ENCODE results near the gene WLS.

The WLS gene

GRCh38 chr1:68204977-68205630 is 27.2 kb downstream of the WLS start:
- no peak for TF ChIP-seq ZNF70 (CRISPR knock-in tag; IDR thresholded peaks at IDR 0.05)
- no peak for TF ChIP-seq POU6F1 (CRISPR knock-in tag; IDR thresholded peaks at IDR 0.05; ENCODE audit: borderline replicate concordance, low read depth)
- TF ChIP-seq ZFP30 (CRISPR knock-in tag; IDR thresholded peaks at IDR 0.05), result no peak
- ATAC-seq, result no peak

DNA sequence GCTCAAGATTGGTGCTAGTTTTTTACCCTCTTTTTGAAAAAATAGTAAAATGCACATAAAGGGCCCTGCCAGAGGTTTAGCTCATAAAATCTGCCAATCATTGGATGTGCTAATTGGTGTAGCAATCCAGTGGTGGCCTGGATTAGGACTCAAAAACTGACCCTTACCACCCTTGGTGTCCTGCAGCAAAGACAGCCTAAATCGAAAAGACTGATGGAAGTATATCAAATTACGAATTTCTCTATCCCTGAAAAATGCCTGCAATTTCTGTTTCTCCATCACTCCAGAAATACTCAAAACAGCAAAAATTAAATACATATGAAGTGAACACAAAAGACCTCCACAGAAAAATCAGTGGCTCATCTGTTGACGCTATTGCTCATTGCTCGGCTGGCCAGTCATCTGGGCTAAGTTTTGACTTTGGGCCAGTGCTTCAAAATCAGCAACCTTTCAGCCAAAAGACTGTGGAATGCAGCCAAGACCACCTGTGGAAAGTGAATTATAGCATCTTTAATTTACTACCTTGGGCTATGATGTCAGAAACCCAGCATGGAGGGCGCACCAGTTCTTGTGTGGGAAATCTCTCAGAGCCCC is 30.0 kb downstream of the WLS start:
- TF ChIP-seq RARB (CRISPR knock-in tag; IDR thresholded peaks at IDR 0.05), result no peak
- TF ChIP-seq, protein P1, sequence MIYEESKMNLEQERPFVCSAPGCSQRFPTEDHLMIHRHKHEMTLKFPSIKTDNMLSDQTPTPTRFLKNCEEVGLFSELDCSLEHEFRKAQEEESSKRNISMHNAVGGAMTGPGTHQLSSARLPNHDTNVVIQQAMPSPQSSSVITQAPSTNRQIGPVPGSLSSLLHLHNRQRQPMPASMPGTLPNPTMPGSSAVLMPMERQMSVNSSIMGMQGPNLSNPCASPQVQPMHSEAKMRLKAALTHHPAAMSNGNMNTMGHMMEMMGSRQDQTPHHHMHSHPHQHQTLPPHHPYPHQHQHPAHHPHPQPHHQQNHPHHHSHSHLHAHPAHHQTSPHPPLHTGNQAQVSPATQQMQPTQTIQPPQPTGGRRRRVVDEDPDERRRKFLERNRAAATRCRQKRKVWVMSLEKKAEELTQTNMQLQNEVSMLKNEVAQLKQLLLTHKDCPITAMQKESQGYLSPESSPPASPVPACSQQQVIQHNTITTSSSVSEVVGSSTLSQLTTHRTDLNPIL (CRISPR knock-in tag; IDR thresholded peaks at IDR 0.05; ENCODE audit: low read depth), result no peak
- TF ChIP-seq OSR1 (CRISPR knock-in tag; IDR thresholded peaks at IDR 0.05), result no peak
- TF ChIP-seq ISL1 (CRISPR knock-in tag; IDR thresholded peaks at IDR 0.05), result no peak
- ATAC-seq, result peak; percentile 57

- no peak for ATAC-seq
- TF ChIP-seq ARNTL (CRISPR knock-in tag; IDR thresholded peaks at IDR 0.05; ENCODE audit: borderline replicate concordance, low read depth), result no peak
These were observed 30.6 kb downstream of the WLS start for GRCh38 chr1:68201546-68202238.

GRCh38 chr1:68199603-68200002 is 32.7 kb downstream of the WLS start:
- no peak for ATAC-seq
- no peak for TF ChIP-seq CSDC2 (CRISPR knock-in tag; IDR thresholded peaks at IDR 0.05)
- TF ChIP-seq ZNF70 (CRISPR knock-in tag; IDR thresholded peaks at IDR 0.05), result no peak

GRCh38 chr1:68198752-68199151 is 33.6 kb downstream of the WLS start:
- TF ChIP-seq, protein P2, sequence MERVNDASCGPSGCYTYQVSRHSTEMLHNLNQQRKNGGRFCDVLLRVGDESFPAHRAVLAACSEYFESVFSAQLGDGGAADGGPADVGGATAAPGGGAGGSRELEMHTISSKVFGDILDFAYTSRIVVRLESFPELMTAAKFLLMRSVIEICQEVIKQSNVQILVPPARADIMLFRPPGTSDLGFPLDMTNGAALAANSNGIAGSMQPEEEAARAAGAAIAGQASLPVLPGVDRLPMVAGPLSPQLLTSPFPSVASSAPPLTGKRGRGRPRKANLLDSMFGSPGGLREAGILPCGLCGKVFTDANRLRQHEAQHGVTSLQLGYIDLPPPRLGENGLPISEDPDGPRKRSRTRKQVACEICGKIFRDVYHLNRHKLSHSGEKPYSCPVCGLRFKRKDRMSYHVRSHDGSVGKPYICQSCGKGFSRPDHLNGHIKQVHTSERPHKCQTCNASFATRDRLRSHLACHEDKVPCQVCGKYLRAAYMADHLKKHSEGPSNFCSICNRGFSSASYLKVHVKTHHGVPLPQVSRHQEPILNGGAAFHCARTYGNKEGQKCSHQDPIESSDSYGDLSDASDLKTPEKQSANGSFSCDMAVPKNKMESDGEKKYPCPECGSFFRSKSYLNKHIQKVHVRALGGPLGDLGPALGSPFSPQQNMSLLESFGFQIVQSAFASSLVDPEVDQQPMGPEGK (CRISPR knock-in tag; IDR thresholded peaks at IDR 0.05; ENCODE audit: borderline replicate concordance), result no peak
- TF ChIP-seq POU6F1 (CRISPR knock-in tag; IDR thresholded peaks at IDR 0.05; ENCODE audit: borderline replicate concordance, low read depth), result no peak
- no peak for TF ChIP-seq GLIS3 (CRISPR knock-in tag; IDR thresholded peaks at IDR 0.05)
- no peak for TF ChIP-seq RARB (CRISPR knock-in tag; IDR thresholded peaks at IDR 0.05)
- TF ChIP-seq TOX (CRISPR knock-in tag; IDR thresholded peaks at IDR 0.05; ENCODE audit: borderline replicate concordance), result peak; percentile 34; the same call in 1 of the 2 replicates
- TF ChIP-seq TSHZ2 (CRISPR knock-in tag; IDR thresholded peaks at IDR 0.05), result no peak
- ATAC-seq, result peak; percentile 42
